HG03064 (cell line): Measurements from ENCODE around the gene RAB4A.
A peak's percentile ranks its signal among the peaks of the same experiment; 100 is the strongest.

Source experiments
- ATAC-seq: cut with Tn5 transposase; IDR thresholded peaks from one replicate; pipeline ENCODE4 v1.9.1; 2021; ENCODE audit warnings: low read depth; ENCODE audit not compliant: unreplicated experiment

The RAB4A gene

DNA sequence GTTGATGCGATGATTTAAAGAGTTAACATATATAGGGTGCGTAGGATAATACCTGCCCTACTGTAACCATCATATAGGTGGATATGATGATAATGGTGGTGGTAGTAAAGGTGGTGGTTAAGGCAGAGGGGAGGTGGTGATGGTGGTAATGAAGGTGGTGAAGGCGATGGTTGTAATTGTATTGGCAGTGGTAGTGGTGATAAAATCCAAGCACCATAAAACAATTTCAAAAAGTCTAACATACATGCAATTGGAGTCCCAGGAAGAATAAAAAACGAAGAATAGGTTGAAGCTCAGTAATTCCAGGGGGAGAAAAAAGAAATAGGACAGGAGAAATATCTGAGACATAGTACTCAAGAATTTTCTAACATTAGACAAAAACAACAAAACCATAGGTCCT is 27.3 kb upstream of the RAB4A start:
- ATAC-seq = no peak

DNA sequence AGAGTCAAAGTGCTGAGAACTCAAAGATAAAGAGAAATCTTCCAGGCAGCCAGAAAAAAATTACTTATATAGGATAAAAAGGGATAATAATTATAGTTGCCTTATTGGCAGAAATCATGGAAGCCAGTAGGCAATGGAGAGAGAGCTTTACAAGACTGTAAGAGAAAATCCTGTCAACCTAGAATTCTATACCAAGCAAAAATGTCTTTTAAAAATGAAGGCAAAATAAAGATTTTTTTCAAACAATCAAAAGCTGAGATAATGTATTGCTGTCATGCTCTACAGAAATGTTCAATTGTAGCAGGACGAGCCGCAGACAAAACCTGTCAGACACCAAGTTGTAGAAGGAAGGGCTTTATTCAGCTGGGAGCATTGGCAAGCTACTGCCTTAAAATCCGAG is 26.8 kb upstream of the RAB4A start:
- ATAC-seq = no peak

GRCh38 chr1:229247871-229248270 is 23.0 kb upstream of the RAB4A start:
- ATAC-seq = no peak

- ATAC-seq = no peak
These were observed 21.8 kb upstream of the RAB4A start for GRCh38 chr1:229248821-229249817.

GRCh38 chr1:229249854-229250644 is 20.9 kb upstream of the RAB4A start:
- no peak for ATAC-seq

DNA sequence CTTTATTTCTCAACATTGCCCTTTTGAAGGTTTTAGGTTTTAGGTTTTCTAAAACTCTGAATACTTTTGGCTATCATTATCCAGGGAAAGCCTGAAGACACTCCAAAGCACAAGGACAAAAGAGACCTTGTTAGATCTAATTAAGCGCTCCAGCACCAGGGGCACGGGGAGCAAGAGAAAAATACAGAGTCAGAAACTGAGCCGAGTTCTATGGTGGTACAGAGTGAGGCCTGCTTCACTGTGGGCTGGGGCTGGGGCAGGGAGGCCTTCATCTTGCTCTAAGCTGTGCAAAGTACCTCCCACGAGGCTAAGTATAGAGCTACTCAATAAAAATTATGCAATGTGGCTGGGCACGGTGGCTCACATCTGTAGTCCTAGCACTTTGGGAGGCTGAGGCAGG is 19.7 kb upstream of the RAB4A start:
- ATAC-seq = no peak

DNA sequence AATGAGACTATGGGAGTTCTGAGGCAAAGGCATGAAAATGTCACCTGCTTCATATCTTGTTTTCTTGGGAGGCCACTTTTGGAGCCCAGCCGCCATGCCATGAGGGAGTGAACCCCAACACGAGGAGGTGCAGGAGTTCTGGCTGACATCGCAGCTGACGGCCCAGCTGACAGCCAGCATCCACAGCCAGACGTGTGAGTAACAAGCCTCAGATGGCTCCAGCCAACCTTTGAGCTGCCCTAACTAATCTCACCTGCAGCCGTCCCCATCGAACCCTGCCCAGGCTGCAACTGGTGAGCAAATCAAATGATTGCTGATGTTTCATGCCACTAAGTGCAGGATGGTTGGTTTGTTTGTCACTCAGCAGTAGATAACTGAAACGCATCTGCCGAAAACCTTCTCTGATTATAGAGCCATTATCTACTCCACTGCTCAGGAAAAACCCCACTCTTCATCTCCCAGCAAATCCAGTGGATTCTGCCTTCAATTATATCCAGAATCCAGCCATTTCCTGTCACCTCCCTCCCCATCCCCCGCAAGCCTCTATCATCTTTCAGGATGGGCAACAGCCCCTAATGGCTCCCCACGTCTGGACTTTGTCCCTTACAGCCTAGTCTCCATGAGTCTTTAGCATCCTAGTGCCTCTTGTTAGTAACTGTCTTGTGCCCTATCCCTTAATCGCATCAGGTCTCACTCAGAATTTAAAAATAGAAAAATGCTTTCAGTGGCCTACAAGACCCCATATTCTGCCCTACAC is 18.5 kb upstream of the RAB4A start:
- ATAC-seq = no peak

- peak; percentile 69 for ATAC-seq
These were observed 17.5 kb upstream of the RAB4A start for GRCh38 chr1:229253151-229253974.

- ATAC-seq = no peak
These were observed 15.9 kb upstream of the RAB4A start for GRCh38 chr1:229254910-229255541.

- no peak for ATAC-seq
These were observed 12.7 kb upstream of the RAB4A start for GRCh38 chr1:229258031-229258756.

- no peak for ATAC-seq
These were observed 12.2 kb upstream of the RAB4A start for GRCh38 chr1:229258757-229259060.

- no peak for ATAC-seq
These were observed 10.6 kb upstream of the RAB4A start for GRCh38 chr1:229260297-229260696.

DNA sequence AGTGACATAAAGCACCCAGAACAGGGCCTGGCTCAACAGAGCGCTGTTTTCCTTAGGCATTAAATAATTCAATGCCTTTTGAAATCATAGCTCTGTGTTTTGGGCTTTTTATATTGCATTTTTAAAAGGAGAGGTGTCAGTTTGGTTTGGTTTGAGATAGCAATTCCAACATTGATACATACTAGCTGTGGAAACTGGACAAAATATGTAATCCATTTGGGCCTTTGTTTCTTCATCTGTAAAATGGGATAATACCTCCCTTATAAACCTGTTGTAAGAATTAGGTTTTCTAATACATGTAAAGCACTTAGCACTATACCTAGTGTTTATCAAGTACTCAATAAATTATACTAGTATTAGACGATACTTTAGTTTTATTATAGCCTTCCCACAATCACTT is 8.7 kb upstream of the RAB4A start:
- ATAC-seq = no peak

DNA sequence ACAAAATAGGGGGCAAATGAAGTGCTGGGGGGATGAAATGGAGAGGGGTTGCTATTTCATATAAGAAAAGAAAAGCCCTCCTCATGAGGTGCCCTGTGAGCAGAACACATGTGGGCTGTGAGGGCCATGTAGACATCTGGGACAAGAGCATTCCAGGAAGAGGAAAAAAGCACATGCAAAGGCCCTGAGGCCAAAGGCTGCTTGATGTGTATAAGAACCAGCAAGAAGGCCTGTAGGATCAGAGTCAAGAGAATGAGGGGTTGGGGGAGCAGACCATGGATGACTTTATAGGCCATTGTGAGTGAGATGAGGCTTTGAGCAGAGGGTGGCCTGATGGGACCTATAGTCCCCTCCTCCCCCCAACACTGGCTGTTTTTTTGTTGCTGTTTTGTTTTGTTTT is 7.7 kb upstream of the RAB4A start:
- ATAC-seq = no peak

DNA sequence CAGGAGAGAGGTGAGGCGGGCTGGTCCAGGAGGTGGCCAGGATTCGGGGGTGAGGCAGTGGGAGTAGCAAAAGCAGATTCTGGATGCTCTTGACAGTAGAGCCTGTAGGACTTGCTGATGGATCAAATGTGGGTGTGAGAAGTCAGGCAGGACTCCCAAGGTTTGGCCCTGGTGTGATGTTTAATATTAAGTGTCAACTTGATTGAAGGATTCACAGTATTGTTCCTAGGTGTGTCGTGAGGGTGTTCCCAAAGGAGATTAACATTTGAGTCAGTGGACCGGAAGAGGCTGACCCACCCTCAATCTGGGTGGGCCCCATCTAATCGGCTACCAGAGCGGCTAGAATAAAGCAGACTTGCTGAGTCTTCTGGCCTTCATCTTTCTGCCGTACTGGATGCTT is 6.8 kb upstream of the RAB4A start:
- no peak for ATAC-seq

DNA sequence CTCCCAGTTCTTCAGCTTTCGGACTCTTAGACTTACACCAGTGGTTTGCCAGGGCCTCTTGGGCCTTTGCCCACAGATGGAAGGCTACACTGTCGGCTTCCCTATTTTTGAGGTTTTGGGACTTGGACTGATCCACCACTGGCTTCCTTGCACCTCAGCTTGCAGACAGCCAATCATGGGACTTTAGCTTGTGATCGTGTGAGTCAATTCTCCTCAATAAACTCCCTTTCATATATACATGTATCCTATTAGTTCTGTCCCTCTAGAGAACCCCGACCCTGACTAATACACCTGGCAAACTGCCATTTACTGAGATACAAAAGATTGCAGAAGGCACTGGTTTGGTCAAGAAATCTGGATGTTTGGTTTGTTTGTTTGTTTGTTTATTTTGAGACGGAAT is 6.4 kb upstream of the RAB4A start:
- ATAC-seq = no peak

DNA sequence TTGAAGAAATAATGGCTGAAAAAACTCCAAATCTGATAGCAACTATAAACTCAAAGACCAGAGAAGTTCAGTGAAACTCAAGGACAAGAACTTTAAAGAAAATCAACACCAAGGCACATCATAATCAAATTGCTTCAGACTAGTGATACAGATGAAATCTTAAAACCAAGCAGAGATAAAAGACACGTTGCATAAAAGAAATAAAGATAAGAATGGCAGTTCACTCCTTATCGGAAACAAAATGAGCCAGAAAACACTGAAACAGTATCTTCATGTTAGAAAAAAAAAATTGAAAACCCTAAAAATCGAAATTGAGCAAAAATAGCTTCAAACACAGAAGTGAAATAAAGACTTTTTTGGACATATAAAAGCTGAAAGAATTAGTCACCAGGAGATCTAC is 4.6 kb upstream of the RAB4A start:
- no peak for ATAC-seq

GRCh38 chr1:229266832-229267500 is 3.9 kb upstream of the RAB4A start:
- no peak for ATAC-seq

DNA sequence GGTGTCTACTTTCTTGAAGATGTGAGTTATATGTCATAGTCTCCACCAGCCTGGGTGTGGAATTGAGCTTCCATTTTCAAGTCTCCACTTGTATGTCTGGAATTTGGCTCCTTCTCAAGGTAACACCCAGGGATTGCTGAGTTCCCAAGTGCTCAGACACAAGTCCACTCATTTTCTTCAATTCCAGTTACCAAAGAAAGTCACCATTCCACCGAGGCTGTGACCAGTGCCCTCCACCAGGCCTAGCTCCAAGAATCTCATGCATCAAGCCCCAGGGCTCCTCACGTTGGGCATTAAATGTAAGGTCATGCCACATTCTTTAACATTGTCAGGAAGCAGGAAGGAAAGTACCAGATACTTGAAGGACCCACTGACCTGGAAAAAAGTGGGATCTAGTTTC is 2.4 kb upstream of the RAB4A start:
- no peak for ATAC-seq
